ENCODE data around the gene HEMK1. TPM values are rescaled to one million over a fixed set of nuclear protein-coding genes. Genes with fewer than 3 reads are reported as not detected.

Gene HEMK1
- total RNA-seq (2014; rRNA removed; shearing (Covaris generic)) (18.9 and 19.3 TPM in 2 replicates), total RNA-seq (2022) (27.4 and 30.1 TPM in 2 replicates), Bru-seq, nascent RNA (percentile 56 among the genes with signal in this experiment), BruChase-seq, experiment 1, labeled RNA remaining after a 6-hour chase (percentile 61 among the genes with signal in this experiment), BruChase-seq, experiment 2, labeled RNA remaining after a 2-hour chase (percentile 56 among the genes with signal in this experiment)
- long read RNA-seq, full-length matches to known transcripts = 16 of 48 reads
- long read RNA-seq, partial matches to known transcripts = 6 of 48 reads
- long read RNA-seq, other reads (novel, unspliced or antisense) = 26 of 48 reads

GRCh38 chr3:50568947-50569749 is at the start of gene HEMK1:
Gene HEMK1, plus strand, starts transcription at chr3:50569522. Its CDS starts 1,583 bp downstream, at chr3:50571105.
- BruUV-seq (replicated peaks) = no TSS peak
- H3K4me3 ChIP-seq (ENCODE audit: low read depth, low read length, poor library complexity, severe bottlenecking) = peak within 1 kb of the TSS; percentile 95

GRCh38 chr3:50520849-50521248 is 48.5 kb upstream of the HEMK1 start:
- TF ChIP-seq EZH2phosphoT487 (IDR thresholded peaks at IDR 0.05; ENCODE audit: borderline replicate concordance, low read depth, low read length) (no peak), CTCF (conservative IDR thresholded peaks at IDR 0.05; ENCODE audit: low read length) (no peak)
- Histone ChIP-seq H4K20me1 (ENCODE audit: insufficient read depth, low read length) (no peaks in the 10 kb centered on the region; the same call in 1 of the 2 replicates), H3K4me2 (ENCODE audit: low read length) (no peak overlapping the region), H2AFZ (ENCODE audit: low read length) (no peak overlapping the region), H3K9me3 (ENCODE audit: low read length) (no peaks in the 10 kb centered on the region), H3K79me2 (ENCODE audit: insufficient read depth, low read depth, low read length) (no peaks in the 10 kb centered on the region), H3K36me3 (ENCODE audit: insufficient read depth, low read length) (no peaks in the 10 kb centered on the region), H3K4me1 (ENCODE audit: insufficient read depth, low read length, poor library complexity, severe bottlenecking) (peaks cover under 1% of the 10 kb centered on the region), H3K9me2 (ENCODE audit: insufficient read depth, low read length) (no peaks in the 10 kb centered on the region), H3K4me3 (ENCODE audit: low read depth, low read length, poor library complexity, severe bottlenecking) (no peak overlapping the region), H3K27ac (ENCODE audit: low read depth, low read length, poor library complexity, severe bottlenecking) (no peak overlapping the region)
- intact Hi-C loops (cut with micrococcal nuclease; ENCODE audit: unreplicated experiment) = no loop called here
- ChIA-PET POLR2A (no interaction called here), CTCF (ENCODE audit: unreplicated experiment) (no interaction called here)
- DNase-seq (ENCODE audit: low spot score) = no peak
- no TSS peak for BruUV-seq (replicated peaks)

More at GRCh38 chr3:50568947-50569749, at the start of gene HEMK1:
- H3K9me3 ChIP-seq (ENCODE audit: low read length) = no peaks in the 10 kb centered on the region
- peaks cover 25% of the 10 kb centered on the region for H3K4me1 ChIP-seq (ENCODE audit: insufficient read depth, low read length, poor library complexity, severe bottlenecking)
- H3K27ac ChIP-seq (ENCODE audit: low read depth, low read length, poor library complexity, severe bottlenecking) = peak within 1 kb of the TSS; percentile 55
- intact Hi-C loops (cut with micrococcal nuclease; ENCODE audit: unreplicated experiment) = loop anchor here (1.0 to 5.0 kb wide), 5 partner anchors 47 to 930 kb away; partner anchors contain the start of genes CYB561D2, GNAI2, MANF and NPRL2
- ChIA-PET POLR2A (interaction anchor here (0.8 to 1.4 kb wide), 5 partner anchors 12 to 48 kb away, joined by 3 to 6 read pairs (median 4); partner anchors contain the start of genes CISH and MAPKAPK3), CTCF (ENCODE audit: unreplicated experiment) (interaction anchor here (0.6 to 2.3 kb wide), 5 partner anchors 19 to 205 kb away, joined by 3 to 8 read pairs (median 4); no protein-coding TSS in a partner anchor)
- peaks cover 9% of the 10 kb centered on the region; the same call in 1 of the 2 replicates for H3K79me2 ChIP-seq (ENCODE audit: insufficient read depth, low read depth, low read length)
- 0 out of 2 replicates have a peak, but pooled peaks cover 8% of the 10 kb centered on the region for H3K36me3 ChIP-seq (ENCODE audit: insufficient read depth, low read length)
- no peaks in the 10 kb centered on the region for H3K9me2 ChIP-seq (ENCODE audit: insufficient read depth, low read length)
- peak within 1 kb of the TSS; percentile 87 for H3K4me2 ChIP-seq (ENCODE audit: low read length)
- H2AFZ ChIP-seq (ENCODE audit: low read length) = peak within 1 kb of the TSS; percentile 61
- 0 out of 2 replicates have a peak, but pooled peaks cover 11% of the 10 kb centered on the region for H4K20me1 ChIP-seq (ENCODE audit: insufficient read depth, low read length)
- peak; percentile 97 for DNase-seq (ENCODE audit: low spot score)
- TF ChIP-seq CTCF (conservative IDR thresholded peaks at IDR 0.05; ENCODE audit: low read length) = no peak
- TF ChIP-seq EZH2phosphoT487 (IDR thresholded peaks at IDR 0.05; ENCODE audit: borderline replicate concordance, low read depth, low read length) = no peak
